GM12874 (cell line): ENCODE measurements around the gene TPD52L1.

Source experiments
- CTCF ChIP-seq: IDR thresholded peaks from 2 replicates; pipeline ENCODE4 v1.5.1; 2011; ENCODE audit warnings: low read depth, mild to moderate bottlenecking, control low read depth, low read length, moderate library complexity; ENCODE audit not compliant: insufficient read depth

The TPD52L1 gene

GRCh38 chr6:125217992-125218391, 64.4 kb downstream of the TPD52L1 start:
- no peak for TF ChIP-seq CTCF

- TF ChIP-seq CTCF = no peak
These were observed 65.9 kb downstream of the TPD52L1 start for GRCh38 chr6:125219361-125219895.

- TF ChIP-seq CTCF = no peak
These were observed 67.1 kb downstream of the TPD52L1 start for GRCh38 chr6:125220712-125221111.

- no peak for TF ChIP-seq CTCF
These were observed 69.2 kb downstream of the TPD52L1 start for GRCh38 chr6:125222531-125223455.

GRCh38 chr6:125224231-125224861, 70.8 kb downstream of the TPD52L1 start:
- TF ChIP-seq CTCF = no peak

- TF ChIP-seq CTCF = no peak
These were observed 73.7 kb downstream of the TPD52L1 start for GRCh38 chr6:125227244-125227643.

GRCh38 chr6:125228981-125229479, 75.5 kb downstream of the TPD52L1 start:
- no peak for TF ChIP-seq CTCF
